OCI-LY1 (cell line): ENCODE results near the gene NPM3.
"Not testable (repeated sequence)": the region's sequence is repeated elsewhere in the genome, so short reads cannot be mapped to it uniquely, and the experiment has no call there.

Experiments used
- H2AFZ ChIP-seq: fragments of 200-600 bp; sonication (generic), shearing (Covaris generic); 2 replicates; pipeline ENCODE4 v1.6.0; 2014; ENCODE audit warnings: antibody characterized with exemption, mild to moderate bottlenecking, low read length
- H3F3A ChIP-seq: fragments of 200-600 bp; sonication (generic), shearing (Covaris generic); 2 replicates; pipeline ENCODE4 v1.6.0; 2014; ENCODE audit warnings: mild to moderate bottlenecking, antibody characterized with exemption, low read length, moderate library complexity; ENCODE audit not compliant: insufficient read depth
- H3K27ac ChIP-seq: fragments of 200-600 bp; sonication (generic); 2 replicates; pipeline ENCODE4 v1.5.1; 2014; ENCODE audit warnings: low read length, mixed run types, mild to moderate bottlenecking, low read depth; ENCODE audit not compliant: poor library complexity, severe bottlenecking
- H3K27me3 ChIP-seq: fragments of 200-600 bp; sonication (generic); 2 replicates; pipeline ENCODE4 v1.6.0; 2014; ENCODE audit warnings: antibody characterized with exemption, mild to moderate bottlenecking, low read length, moderate library complexity; ENCODE audit not compliant: insufficient read depth
- H3K36me3 ChIP-seq: fragments of 200-600 bp; sonication (generic); 2 replicates; pipeline ENCODE4 v1.6.1; 2014; ENCODE audit warnings: mild to moderate bottlenecking, antibody characterized with exemption, low read length, moderate library complexity, mixed read lengths; ENCODE audit not compliant: insufficient read depth
- H3K4me1 ChIP-seq: fragments of 200-600 bp; sonication (generic); 2 replicates; pipeline ENCODE4 v1.5.1; 2014; ENCODE audit warnings: mild to moderate bottlenecking, low read length, moderate library complexity; ENCODE audit not compliant: insufficient read depth, severe bottlenecking
- H3K4me2 ChIP-seq: fragments of 200-600 bp; sonication (generic), shearing (Covaris generic); 2 replicates; pipeline ENCODE4 v1.6.1; 2014; ENCODE audit warnings: low read length
- H3K4me3 ChIP-seq: fragments of 200-600 bp; sonication (generic); 2 replicates; pipeline ENCODE4 v1.5.1; 2014; ENCODE audit warnings: low read length, low read depth, mild to moderate bottlenecking, mixed read lengths; ENCODE audit not compliant: poor library complexity, severe bottlenecking
- H3K79me2 ChIP-seq: fragments of 200-600 bp; shearing (Covaris generic); 2 replicates; pipeline ENCODE4 v1.6.1; 2016; ENCODE audit warnings: mixed run types, low read length, mixed read lengths; ENCODE audit not compliant: insufficient read depth
- H3K9ac ChIP-seq: fragments of 200-600 bp; sonication (generic), shearing (Covaris generic); 2 replicates; pipeline ENCODE4 v1.6.1; 2014; ENCODE audit warnings: mild to moderate bottlenecking, low read length, mixed read lengths
- H3K9me2 ChIP-seq: fragments of 200-600 bp; sonication (generic), shearing (Covaris generic); 2 replicates; pipeline ENCODE4 v1.6.1; 2014; ENCODE audit warnings: low read depth, mild to moderate bottlenecking, low read length, mixed read lengths
- H3K9me3 ChIP-seq: fragments of 200-600 bp; shearing (Covaris generic); 2 replicates; pipeline ENCODE4 v1.6.1; 2014; ENCODE audit warnings: low read length, mixed read lengths
- H4K20me1 ChIP-seq: fragments of 200-600 bp; sonication (generic), shearing (Covaris generic); 2 replicates; pipeline ENCODE4 v1.6.0; 2016; ENCODE audit warnings: mild to moderate bottlenecking, low read length; ENCODE audit not compliant: insufficient read depth
- EZH2 ChIP-seq: fragments of 200-600 bp; sonication (generic), shearing (Covaris generic); IDR thresholded peaks from 2 replicates; pipeline ENCODE4 v1.8.0; 2017; ENCODE audit warnings: borderline replicate concordance, mixed run types, mild to moderate bottlenecking, antibody characterized with exemption, low read length, moderate library complexity, mixed read lengths
- TF ChIP-seq, protein P1 (sequence below): fragments of 200-600 bp; sonication (generic), shearing (Covaris generic); IDR thresholded peaks from 2 replicates; pipeline ENCODE4 v1.5.1; 2017; ENCODE audit warnings: mild to moderate bottlenecking, antibody characterized with exemption, low read length, moderate library complexity, mixed read lengths

NPM3 gene

DNA sequence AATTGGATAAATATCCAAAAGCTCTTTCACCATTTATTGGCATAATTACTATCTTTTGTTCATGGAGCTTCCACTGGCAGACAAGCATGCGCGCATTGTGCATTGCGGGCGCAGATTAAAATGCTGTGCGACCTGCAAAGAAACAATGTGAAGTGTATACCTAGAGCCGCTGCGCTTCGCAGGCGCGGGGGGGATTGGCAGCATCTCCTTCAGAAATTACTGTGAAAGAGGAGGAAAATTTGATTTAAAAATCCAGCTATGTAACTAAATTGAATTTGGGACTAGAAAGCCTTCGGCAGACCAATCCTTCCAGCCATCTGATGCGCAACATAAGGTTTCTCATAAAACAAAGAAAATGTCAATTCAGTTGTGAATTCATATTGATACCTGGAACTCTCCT is 10.3 kb upstream of the NPM3 start:
- Histone ChIP-seq H3K9me3 (no peaks in the 10 kb centered on the region), H4K20me1 (no peaks in the 10 kb centered on the region), H3K27me3 (no peaks in the 10 kb centered on the region), H3K27ac (no peak overlapping the region), H3K36me3 (peaks cover 58% of the 10 kb centered on the region), H3K4me1 (no peaks in the 10 kb centered on the region), H2AFZ (no peak overlapping the region), H3K79me2 (no peaks in the 10 kb centered on the region), H3F3A (no peaks in the 10 kb centered on the region), H3K9ac (no peak overlapping the region), H3K4me2 (no peak overlapping the region), H3K4me3 (no peak overlapping the region), H3K9me2 (no peaks in the 10 kb centered on the region)
- TF ChIP-seq EZH2, result no peak
- TF ChIP-seq, protein P1, sequence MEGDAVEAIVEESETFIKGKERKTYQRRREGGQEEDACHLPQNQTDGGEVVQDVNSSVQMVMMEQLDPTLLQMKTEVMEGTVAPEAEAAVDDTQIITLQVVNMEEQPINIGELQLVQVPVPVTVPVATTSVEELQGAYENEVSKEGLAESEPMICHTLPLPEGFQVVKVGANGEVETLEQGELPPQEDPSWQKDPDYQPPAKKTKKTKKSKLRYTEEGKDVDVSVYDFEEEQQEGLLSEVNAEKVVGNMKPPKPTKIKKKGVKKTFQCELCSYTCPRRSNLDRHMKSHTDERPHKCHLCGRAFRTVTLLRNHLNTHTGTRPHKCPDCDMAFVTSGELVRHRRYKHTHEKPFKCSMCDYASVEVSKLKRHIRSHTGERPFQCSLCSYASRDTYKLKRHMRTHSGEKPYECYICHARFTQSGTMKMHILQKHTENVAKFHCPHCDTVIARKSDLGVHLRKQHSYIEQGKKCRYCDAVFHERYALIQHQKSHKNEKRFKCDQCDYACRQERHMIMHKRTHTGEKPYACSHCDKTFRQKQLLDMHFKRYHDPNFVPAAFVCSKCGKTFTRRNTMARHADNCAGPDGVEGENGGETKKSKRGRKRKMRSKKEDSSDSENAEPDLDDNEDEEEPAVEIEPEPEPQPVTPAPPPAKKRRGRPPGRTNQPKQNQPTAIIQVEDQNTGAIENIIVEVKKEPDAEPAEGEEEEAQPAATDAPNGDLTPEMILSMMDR, result no peak

DNA sequence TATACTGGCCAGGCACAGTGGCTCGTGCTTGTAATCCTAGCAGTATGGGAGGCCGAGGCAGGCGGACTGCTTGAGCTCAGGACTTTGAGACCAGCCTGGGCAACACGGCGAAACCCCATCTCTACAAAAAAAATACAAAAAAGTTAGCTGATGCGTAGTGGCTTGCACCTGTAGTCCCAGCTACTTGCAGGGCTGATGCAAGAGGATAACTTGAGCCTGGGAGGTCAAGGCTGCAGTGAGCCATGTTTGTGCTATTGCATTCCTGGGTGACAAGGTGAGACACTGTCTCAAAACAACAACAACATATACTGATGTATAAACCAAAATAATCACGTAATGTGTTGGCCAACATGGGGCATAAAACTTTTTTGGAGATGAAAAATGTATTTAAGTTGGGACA is 6.4 kb upstream of the NPM3 start:
- no peaks in the 10 kb centered on the region for H3F3A ChIP-seq
- no peaks in the 10 kb centered on the region for H4K20me1 ChIP-seq
- H3K9me3 ChIP-seq, result no peaks in the 10 kb centered on the region
- no peaks in the 10 kb centered on the region for H3K79me2 ChIP-seq
- no peak overlapping the region for H3K27ac ChIP-seq
- H3K4me1 ChIP-seq, result no peaks in the 10 kb centered on the region
- H3K4me2 ChIP-seq, result no peak overlapping the region
- no peak overlapping the region for H3K9ac ChIP-seq
- H3K9me2 ChIP-seq, result no peaks in the 10 kb centered on the region
- TF ChIP-seq EZH2, result no peak
- TF ChIP-seq, protein P1, result no peak
- no peaks in the 10 kb centered on the region for H3K27me3 ChIP-seq
- H3K4me3 ChIP-seq, result no peak overlapping the region
- H3K36me3 ChIP-seq, result peaks cover 46% of the 10 kb centered on the region
- no peak overlapping the region for H2AFZ ChIP-seq

GRCh38 chr10:101789231-101789630 is 6.0 kb upstream of the NPM3 start:
- H3K27ac ChIP-seq, H3F3A ChIP-seq, H3K9ac ChIP-seq, H2AFZ ChIP-seq, H3K4me2 ChIP-seq, H3K27me3 ChIP-seq, H4K20me1 ChIP-seq, H3K4me3 ChIP-seq, H3K9me3 ChIP-seq, H3K4me1 ChIP-seq, H3K9me2 ChIP-seq, H3K79me2 ChIP-seq: not testable (repeated sequence)
- peaks cover 42% of the 10 kb centered on the region for H3K36me3 ChIP-seq

GRCh38 chr10:101785801-101786200 is 2.6 kb upstream of the NPM3 start:
- Histone ChIP-seq H3F3A (no peaks in the 10 kb centered on the region), H3K4me2 (no peak overlapping the region), H3K79me2 (no peaks in the 10 kb centered on the region), H3K4me3 (no peak overlapping the region), H3K9me2 (no peaks in the 10 kb centered on the region), H3K36me3 (peaks cover 19% of the 10 kb centered on the region), H3K9me3 (no peaks in the 10 kb centered on the region), H3K9ac (no peak overlapping the region), H3K27ac (no peak overlapping the region), H4K20me1 (no peaks in the 10 kb centered on the region), H3K27me3 (no peaks in the 10 kb centered on the region), H3K4me1 (peaks cover 26% of the 10 kb centered on the region), H2AFZ (no peak overlapping the region)
- TF ChIP-seq, protein P1, result no peak
- no peak for TF ChIP-seq EZH2
